ENCODE results near the gene PMM1.

- TF ChIP-seq POLR2AphosphoS5 (IDR thresholded peaks at IDR 0.05) (no peak), CTCF (IDR thresholded peaks at IDR 0.05) (no peak)
These were observed 8.4 kb upstream of the PMM1 start for GRCh38 chr22:41598081-41598480.

Measured in esophagus muscularis mucosa (tissue), 3 donors.